ENCODE measurements around the gene HMX1. TPM values are rescaled to one million over a fixed set of nuclear protein-coding genes. Genes with fewer than 3 reads are reported as not detected.

HMX1 gene
- total RNA-seq, 1 donor from 2014 or later, result not detected

DNA sequence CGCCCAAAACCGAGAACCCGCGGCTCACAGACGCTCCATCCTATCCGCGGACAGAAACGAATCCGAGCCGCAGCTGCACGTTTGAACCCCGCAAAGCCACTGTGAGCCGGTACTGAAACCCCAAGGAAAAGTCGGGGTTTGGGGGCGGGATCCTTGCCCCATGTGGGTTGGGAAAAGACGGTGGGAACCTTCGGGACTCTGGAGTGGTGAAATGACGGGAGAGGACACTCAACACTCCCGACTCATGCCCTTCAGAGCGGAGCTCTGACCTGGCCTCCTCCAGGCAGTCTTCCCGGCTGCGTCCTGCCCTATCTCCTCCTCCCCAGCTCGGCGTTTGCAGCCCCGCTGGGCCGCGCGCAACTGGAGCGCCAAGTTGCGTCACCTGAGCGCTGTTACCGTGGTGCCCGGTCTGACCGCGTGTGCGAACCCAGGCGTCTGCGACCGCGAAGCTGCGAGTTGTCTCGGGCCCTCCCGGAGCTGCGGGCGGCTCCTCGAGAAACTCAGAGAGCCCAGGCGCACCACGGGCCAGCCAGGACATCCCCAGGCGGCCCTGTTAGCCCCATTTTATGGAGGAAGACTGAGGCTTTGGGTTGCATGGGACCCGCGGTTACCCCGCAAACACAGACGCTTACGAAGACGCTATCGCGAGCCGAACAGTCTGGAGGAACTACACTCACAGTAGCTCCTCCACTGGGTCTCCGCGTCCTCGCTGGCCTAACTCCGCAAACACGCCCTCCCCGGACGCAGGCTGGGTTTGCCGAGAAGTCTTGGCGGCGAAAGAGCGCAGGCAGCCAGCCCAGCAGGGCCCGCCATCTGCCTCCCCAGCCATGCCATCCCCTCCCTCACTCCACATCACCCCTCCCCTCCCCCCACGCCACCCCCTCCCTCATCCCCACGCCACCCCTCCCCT lies 20.3 kb upstream of the HMX1 start:
- TF ChIP-seq, protein P1, sequence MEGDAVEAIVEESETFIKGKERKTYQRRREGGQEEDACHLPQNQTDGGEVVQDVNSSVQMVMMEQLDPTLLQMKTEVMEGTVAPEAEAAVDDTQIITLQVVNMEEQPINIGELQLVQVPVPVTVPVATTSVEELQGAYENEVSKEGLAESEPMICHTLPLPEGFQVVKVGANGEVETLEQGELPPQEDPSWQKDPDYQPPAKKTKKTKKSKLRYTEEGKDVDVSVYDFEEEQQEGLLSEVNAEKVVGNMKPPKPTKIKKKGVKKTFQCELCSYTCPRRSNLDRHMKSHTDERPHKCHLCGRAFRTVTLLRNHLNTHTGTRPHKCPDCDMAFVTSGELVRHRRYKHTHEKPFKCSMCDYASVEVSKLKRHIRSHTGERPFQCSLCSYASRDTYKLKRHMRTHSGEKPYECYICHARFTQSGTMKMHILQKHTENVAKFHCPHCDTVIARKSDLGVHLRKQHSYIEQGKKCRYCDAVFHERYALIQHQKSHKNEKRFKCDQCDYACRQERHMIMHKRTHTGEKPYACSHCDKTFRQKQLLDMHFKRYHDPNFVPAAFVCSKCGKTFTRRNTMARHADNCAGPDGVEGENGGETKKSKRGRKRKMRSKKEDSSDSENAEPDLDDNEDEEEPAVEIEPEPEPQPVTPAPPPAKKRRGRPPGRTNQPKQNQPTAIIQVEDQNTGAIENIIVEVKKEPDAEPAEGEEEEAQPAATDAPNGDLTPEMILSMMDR (conservative IDR thresholded peaks at IDR 0.05; ENCODE audit: low read depth, low read length), result no peak
- DNase-seq (ENCODE audit: low read depth), result no peak
- no peak overlapping the region for H3K4me3 ChIP-seq (ENCODE audit: low read depth, low read length)

DNA sequence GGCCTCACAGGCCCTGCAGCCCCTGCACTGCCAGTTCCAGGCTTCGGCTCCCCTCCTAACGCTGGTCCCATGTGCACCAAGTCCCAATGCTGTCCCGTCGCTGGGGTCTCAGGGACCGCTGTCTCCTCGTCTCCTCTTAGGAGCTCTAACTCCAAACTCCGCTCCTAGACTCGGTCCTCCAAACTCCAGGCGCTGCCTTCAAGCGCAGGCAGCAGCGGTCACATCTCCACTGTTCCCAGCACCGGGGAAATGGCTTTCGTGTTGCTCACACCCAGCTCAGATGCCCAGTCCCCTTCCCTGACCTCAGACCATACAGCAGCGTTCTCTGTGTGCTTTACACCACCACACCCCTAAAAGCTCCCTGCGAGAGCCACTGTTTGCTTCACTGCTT lies 19.6 kb upstream of the HMX1 start:
- H3K4me3 ChIP-seq (ENCODE audit: low read depth, low read length), result no peak overlapping the region
- TF ChIP-seq, protein P1 (conservative IDR thresholded peaks at IDR 0.05; ENCODE audit: low read depth, low read length), result no peak
- DNase-seq (ENCODE audit: low read depth), result no peak

DNA sequence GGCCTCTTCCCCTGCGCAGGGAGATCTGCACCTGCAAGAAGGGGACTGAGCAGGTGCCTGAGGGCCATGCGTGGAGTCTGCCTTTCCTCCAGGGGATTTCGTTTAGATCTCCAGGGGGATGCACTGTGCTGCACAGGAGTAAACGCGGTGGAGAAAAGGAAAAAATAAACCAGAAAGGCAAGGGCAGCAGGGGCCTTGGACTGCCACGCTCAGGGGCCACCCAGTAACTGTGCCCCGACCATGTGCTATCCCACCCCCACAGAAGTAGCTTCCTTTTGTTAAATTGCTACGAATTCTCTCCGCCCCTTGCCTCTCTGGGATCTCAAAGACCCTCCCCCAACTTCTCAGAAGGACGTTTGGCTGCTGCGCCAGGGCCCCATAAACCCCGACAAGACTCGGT lies 17.2 kb upstream of the HMX1 start:
- TF ChIP-seq, protein P1 (conservative IDR thresholded peaks at IDR 0.05; ENCODE audit: low read depth, low read length), result no peak
- no peak overlapping the region for H3K4me3 ChIP-seq (ENCODE audit: low read depth, low read length)
- DNase-seq (ENCODE audit: low read depth), result no peak

DNA sequence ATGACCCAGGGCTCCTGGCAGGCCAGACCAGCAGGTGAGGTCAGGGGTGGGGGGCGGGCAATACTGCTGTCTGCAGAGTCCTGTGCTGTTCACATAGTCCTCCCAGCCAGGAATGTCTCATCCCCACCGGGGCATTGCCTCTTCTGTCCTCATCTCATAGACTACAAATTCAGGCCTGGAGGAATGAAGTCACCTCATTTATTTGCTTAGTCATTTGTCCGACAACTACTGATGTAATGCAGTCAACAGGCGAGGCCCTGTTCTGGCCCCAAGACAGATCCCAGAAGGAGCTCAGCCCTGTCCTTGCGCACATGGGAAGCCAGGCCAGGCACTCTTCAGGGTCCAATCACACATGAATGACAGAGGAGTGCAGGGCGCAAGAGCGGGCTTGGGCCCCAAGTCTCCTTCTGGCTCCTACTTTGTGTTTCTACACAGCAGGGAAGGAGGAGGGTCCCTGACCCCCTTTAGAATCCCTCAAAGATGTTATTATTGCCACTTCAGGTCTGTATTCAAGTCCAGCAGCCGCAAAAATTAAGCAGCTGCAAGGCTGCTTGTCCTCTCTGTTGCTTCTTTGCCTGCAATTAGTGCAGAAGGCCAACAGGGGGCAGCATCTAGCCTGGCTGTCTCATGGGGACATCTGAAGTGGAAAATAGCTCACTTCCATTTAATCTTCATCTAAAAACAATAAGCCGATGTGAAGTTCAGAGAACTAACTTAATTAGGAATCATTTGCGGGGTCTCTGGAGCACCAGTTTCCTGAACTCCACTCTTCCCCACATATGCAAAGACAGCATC lies 15.2 kb upstream of the HMX1 start:
- no peak for DNase-seq (ENCODE audit: low read depth)
- TF ChIP-seq, protein P1 (conservative IDR thresholded peaks at IDR 0.05; ENCODE audit: low read depth, low read length), result peak; percentile 41
- no peak overlapping the region for H3K4me3 ChIP-seq (ENCODE audit: low read depth, low read length)

DNA sequence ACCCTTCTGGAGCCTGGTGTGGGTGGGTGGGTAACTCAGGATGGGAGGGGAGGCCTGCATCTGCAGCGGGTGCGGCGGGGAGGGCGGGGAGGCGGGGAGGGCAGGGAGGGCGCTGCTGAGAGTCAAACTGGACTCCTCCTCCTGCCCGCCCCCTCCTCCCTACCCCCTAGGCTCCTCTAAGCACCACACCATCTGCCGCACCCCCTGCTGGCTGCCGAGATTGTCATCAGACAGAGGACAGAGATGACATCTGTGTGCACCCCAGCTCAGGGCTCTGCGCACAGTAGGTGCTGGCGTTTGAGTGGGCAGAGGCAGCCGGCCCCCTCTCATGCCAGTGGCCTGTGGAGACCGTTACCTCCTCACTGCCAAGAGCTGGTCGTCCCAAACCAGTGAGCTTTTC lies 10.6 kb upstream of the HMX1 start:
- no peak for DNase-seq (ENCODE audit: low read depth)
- no peak overlapping the region for H3K4me3 ChIP-seq (ENCODE audit: low read depth, low read length)
- TF ChIP-seq, protein P1 (conservative IDR thresholded peaks at IDR 0.05; ENCODE audit: low read depth, low read length), result no peak

DNA sequence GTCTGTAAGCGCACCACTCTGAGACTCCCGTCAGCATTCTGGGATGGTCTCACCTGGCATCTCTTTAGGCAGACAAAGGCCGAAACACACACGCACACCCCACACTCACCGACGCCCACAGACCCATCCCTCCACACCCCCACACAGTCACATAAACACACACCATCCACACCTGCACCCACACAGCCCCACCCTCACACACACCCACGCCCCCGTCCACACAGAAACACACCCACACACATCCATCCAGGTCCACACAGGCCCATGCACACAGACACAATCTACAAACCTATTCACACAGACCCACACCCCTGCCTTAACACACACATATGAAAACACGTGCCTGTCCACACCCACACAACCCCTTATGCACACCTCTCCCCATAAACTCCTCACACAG lies 9.2 kb upstream of the HMX1 start:
- H3K4me3 ChIP-seq (ENCODE audit: low read depth, low read length), result no peak overlapping the region
- DNase-seq (ENCODE audit: low read depth), result no peak
- TF ChIP-seq, protein P1 (conservative IDR thresholded peaks at IDR 0.05; ENCODE audit: low read depth, low read length), result no peak

All from epithelial cell of proximal tubule (primary cell).